KBM-7 (cell line): ENCODE results near the gene SH2D3C.
A peak's percentile ranks its signal among the peaks of the same experiment; 100 is the strongest.

Source experiments
- DNase-seq: peaks from one replicate; pipeline ENCODE4 v3.0.0-alpha.2; 2015
- in situ Hi-C: fragments of 300-500 bp; cut with MboI; formaldehyde crosslinking; loops from 2 replicates; pipeline ENCODE4 v1.14.3; 2020; ENCODE audit warnings: low sequenced_read_pairs, low pct_unique_long_range_greater_than_20kb, mixed read lengths

The SH2D3C gene

DNA sequence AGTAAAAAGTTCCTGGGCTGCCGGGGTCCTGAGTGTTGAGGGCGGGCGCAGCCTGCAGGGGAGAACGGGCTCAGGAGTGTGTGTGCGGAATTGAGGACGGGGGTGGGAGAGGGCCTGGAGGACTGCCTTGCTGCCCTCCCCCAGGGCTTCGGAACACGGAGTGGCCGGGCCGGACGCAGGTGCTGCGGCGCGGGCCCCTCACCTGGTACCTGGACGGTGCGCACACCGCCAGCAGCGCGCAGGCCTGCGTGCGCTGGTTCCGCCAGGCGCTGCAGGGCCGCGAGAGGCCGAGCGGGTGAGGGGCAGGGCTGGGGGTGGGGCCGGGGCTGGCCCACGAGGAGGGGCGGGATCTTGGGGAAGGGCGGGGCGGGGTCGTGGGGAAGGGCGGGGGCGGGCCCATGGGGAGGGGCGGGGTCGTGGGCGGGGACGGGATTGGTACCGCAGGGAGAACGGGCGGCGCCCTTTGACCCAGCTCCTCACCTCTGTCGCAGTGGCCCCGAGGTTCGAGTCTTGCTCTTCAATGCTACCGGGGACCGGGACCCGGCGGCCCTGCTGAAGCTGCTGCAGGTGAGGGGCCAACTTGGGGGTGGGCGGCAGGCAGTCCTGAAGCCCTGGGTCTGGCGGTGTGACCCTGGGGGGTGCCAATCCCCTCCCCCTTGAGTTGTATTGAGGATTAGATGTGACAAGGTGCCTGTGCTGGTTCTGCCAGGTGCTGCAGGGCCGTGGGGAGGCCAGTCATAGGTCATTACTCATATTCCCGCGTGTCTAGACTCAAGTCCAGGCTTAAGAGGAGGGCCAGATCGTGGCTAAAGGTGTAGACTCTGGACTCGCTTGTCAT, 31.3 kb upstream of the SH2D3C start:
- in situ Hi-C loops, result no loop called here
- DNase-seq, result no peak

DNA sequence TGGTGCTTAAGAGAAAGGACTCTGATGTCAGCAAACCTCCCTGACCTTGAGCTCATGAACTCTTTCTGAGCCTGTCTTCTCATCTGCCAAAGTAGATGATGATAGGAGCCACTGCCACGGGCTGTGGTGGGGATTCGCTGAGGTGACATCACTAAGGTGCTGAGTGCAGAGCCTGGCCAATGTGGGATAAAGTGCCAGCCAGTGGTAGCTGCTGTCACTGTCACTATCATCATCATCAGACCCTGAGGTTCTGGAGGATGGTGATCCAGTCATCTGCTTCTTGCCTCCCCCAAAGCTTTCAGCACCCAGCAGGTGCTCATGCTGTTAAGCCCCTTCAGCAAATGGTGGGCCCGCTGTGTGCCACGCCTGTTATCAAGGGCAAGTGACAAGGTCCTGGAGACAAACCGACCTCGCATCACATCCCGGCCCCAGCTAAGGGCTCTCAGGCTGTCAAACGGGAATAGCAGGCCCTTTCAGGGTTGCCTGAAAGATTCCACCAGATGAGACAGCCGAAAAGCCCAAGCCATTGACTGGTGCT, 30.6 kb upstream of the SH2D3C start:
- no peak for DNase-seq
- in situ Hi-C loops, result no loop called here

DNA sequence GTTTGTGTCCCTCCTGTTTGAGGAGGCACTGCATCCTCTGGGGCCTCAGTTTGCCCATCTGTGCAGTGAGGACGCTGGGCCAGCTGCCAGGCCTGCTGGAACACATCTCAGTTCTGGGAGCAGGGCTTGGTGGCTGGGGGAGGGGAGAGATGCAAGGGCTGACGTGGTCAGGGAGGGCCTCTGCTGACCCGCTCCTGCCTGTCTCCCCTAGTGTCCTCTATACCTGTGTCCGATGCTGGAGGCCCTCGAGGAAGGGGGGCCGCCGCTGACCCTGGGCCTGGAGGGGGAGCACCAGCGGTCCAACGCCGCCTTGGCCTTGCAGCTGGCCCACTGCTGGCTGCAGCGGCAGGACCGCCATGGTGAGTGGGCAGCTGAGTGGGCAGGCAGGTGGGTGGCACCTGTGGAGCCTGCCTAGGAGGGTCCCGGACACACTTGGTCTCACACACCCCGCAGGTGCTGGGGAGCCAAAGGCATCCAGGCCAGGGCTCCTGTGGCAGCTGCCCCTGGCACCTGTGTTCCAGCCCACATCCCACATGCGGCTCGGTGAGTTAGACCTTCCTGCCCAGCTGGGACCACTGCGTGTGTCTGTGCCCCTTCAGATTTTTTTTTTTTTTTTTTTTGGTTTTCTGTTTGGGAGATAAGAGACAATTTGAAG, 30.0 kb upstream of the SH2D3C start:
- DNase-seq, result no peak
- in situ Hi-C loops, result no loop called here

DNA sequence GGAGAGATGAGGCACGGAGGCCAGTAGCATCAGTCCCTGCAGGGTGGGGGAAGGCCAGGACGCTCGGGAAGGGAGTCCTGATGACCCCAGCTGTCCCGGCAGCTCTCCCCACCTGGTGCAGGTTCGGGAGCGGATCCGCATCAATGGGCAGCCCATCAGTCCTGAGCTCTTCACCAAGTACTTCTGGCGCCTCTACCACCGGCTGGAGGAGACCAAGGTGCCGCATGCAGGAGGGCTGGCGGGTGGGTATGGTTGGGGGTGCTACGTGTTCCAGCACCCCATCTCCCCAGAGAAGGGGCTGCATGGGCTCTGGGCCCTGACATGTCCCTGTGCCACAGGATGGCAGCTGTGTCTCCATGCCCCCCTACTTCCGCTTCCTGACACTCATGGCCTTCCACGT, 28.4 kb upstream of the SH2D3C start:
- in situ Hi-C loops, result no loop called here
- no peak for DNase-seq

DNA sequence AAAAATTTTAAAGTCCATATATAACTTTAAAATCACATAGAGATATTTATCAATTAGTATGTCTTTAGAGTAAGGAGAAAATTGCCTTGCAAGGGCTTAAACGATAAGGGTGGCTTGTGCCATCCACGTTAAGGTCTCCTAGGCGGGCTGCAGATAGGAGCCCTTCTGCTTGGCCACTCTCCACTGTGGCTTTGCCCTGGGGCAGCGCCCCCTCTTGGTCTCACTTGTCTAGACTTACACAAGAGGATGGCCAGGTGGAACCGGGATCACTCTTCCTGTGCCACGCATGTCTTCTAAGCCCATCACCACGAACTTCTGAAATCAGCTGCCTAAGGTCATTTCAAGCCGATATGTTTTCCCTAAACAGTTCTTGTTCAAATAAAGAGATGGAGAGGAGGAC, 27.2 kb upstream of the SH2D3C start:
- in situ Hi-C loops, result no loop called here
- peak; percentile 58 for DNase-seq

DNA sequence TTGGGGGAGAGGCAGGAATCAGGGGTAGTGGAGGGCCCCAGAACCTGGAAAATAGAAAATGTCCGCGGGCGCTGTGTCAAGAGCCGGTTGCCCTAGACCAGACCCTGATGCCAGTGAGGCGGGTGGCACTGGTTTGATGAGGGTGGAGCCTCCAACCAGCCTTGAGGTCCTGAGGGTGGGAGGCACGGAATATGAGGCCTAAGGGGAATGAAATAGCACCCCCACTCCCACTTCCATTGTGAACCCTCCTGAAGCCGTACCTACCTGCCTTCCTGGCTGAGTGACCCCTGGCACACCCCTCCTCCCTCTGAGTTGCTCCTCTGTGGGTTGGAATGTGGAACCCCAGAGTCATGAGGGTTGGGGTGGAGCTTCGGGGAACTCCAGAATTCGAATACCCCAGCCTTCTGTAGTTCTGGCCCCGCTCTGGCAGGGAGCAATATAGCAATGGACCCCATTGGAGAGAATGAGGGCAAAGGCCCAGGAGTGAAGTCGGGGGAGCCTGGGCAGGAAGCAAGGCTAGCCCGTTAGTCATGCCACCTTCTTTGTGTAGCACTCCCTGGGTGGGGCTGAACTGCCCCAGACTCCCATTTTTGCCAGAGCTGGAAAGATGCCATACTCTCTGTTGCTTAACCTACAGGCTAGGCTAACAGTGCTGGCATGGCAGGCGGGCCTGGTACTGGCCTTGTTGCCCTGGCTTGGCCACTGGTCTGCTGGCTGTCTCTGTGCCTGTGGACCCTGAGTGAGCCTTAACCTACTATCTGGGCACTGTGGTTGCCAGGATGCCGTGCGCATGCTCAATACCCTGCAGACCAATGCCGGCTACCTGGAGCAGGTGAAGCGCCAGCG, 25.3 kb upstream of the SH2D3C start:
- DNase-seq, result no peak
- in situ Hi-C loops, result no loop called here

DNA sequence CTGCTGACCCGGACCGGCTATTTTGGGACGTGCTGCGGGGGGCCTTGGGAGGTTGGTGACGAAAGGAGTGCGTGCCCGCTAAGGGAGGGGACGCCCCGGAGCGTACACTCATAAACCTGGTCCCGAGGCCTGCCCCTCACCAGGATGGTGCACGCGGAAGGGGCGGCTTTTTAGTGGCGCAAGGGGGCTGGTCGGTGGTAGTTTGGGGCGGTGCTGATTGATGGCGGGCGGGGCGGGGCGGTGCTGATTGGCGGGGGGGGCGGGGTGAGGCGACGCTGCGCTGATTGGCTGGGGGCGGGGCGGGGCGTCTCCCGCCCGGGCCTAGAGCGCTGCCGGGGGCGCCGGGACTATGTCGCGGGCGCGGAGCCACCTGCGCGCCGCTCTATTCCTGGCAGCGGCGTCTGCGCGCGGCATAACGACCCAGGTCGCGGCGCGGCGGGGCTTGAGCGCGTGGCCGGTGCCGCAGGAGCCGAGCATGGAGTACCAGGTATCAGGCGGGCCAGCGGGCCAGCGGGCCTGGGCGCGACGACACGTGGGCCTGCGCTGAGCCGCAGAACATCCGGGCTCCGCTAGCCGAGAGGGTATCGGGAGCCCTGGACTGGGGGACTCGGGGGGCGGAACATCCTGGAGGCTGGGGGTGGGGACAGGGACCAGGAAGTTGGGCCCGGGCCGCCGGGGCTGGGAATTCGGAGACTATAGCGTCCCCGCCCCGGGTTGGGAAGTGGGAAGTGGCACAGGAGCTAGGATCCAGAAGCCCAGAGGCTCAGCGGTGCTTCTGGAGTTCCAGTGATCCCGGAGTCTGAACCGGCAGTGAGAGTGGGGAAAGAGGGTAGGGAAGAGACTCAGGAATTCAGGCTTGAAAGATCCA, 24.3 kb upstream of the SH2D3C start, which contains the start of gene FPGS:
TSS of gene FPGS (plus strand) at position 307 of the 868 bp plus-strand sequence. CDS start at position 350, 43 bp downstream.
- DNase-seq, result peak; percentile 84
- in situ Hi-C loops, result no loop called here

DNA sequence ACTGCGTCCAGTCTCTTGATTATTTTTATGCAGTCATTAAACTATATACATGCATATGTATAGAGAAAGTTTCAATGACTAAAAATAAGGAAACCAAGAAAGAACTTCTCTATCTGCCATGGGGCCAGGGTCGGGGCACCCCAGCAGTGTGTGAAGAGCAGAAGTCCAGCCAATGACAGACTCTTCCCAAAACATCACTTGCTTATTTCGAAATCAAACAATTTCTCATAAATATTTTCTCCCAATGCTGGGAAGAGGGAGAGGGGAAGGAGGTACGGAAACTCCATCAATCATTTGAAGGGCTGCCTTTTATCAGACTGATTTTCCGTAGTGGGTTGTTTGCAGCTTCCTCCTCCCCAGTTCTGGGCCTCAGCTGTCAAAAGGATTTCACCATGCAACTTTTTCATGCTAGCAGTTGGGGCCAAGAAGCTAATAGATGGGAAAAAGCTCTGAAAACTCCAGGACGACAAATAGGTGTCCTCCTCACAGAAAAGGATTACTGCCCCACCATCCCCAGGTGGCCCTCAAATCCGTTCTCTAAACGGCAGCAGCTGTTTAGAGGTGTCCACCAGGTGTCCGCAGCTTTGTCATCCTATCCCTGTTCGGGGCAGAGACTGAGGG, 23.6 kb upstream of the SH2D3C start:
- in situ Hi-C loops, result no loop called here
- no peak for DNase-seq

DNA sequence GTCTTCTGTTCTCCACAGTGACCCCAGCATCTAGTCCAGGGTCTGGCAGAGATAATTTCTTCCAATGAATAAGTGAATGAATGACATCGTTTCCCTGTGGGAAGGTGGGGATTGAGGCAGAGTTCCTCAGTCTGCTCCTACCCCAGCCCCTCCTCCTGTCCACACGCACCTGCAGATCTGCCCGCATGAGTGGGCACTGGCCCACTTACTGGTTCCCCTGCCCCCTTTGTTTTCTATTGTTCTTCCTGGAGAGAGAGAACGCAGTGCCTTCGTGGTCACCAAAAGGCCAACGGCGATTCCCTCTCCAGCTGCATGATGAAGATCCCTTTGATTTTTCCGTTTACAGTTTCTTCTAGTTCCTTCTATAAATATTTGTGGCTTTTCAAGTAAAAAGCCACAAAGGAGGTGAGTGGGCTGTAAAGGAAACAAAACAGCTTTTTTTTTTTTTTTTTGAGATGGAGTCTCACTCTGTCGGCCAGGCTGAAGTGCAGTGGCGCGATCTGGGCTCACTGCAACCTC, 18.4 kb upstream of the SH2D3C start:
- in situ Hi-C loops, result no loop called here
- peak; percentile 94 for DNase-seq

DNA sequence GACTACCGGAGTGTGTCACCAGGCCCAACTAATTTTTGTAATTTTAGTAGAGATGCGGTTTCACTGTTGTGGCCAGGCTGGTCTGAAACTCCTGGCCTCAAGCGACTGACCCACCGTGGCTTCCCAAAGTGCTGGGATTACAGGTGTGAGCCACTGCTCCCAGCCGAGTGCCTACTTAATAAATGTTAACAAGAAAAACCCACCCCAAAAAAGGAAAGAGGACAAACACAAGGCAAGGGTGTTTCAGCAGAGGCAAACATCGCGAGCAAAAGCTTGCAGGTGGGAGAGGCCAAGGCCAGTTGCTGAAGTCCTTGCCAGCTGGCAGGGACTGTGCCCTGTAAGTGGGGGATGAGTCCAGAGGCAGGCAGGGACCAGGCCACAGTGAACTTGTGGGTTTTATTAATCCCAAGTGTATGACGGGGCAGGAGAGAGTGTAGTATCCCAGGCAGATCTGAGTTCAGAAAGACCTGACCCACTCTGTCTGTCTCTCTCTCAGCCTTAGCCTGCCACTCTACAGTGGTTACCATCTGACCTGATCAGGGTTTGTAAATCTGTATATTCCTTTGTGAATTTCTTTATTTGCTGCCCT, 17.9 kb upstream of the SH2D3C start:
- in situ Hi-C loops, result no loop called here
- DNase-seq, result no peak

DNA sequence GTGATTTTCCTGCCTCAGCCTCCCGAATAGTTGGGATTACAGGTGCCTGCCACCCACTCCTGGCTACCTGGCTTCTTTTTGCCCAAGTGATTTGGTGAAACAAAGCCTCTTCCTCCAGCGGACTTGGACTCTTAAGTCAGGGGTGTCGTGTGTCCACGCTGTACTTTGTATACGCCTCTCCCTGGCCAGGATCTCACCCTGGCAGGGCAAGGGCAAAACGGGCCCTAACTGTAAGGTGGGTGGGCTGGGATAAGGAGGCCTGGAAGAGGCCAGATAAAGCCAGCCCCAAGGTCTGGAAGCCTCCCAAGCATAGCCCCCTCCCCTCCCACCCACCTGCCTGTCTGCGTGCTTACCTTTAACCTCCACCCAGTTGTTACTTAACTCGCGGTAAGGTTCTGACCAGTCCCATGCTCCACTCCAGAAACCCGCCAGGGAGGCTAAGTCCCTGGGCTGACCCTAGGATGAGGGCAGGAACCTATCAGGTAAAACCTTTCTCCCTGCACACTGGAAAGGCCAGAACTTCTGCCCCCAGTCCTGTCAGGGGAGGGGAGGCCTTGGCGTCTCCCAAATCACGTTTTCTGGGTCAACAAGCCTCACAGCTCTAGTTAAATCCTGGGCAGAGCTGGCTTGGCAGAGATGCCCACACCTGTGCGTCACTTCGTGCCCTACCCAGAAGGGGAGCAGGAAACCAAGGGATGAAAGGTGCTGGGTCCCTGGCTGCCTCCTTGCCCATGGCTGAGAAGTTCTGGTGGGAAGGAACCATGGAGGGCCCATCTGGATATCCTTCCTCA, 15.7 kb upstream of the SH2D3C start:
- DNase-seq, result no peak
- in situ Hi-C loops, result no loop called here

DNA sequence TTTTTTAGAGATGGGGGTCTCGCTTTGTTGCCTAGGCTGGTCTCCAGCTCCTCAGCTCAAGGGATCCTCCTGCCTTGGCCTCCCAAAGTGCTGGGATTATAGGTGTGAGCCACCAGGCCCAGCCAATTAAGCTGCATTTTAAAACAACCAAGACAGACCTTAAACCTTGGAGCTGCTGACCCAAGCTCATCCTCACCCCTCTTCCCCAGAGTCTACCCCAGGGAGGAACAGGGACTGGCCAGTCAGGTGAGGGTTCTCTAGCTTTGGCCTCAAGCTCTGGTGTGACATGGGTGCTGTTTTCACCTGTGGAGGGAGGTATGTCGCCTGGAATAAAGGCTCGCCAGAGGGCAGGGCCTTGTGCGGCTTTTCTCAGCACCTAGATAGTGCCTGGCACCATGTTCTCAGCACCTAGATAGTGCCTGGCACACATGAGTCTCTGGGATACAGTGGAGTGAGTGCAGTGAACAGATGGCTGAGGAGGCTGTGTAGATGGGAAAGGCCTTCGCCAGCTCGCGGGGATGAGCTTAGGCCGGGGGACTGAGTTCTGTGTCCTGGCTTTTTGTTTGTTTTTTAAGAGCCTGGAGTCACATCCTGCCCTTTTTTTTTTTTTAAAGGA, 14.7 kb upstream of the SH2D3C start:
- in situ Hi-C loops, result no loop called here
- no peak for DNase-seq

DNA sequence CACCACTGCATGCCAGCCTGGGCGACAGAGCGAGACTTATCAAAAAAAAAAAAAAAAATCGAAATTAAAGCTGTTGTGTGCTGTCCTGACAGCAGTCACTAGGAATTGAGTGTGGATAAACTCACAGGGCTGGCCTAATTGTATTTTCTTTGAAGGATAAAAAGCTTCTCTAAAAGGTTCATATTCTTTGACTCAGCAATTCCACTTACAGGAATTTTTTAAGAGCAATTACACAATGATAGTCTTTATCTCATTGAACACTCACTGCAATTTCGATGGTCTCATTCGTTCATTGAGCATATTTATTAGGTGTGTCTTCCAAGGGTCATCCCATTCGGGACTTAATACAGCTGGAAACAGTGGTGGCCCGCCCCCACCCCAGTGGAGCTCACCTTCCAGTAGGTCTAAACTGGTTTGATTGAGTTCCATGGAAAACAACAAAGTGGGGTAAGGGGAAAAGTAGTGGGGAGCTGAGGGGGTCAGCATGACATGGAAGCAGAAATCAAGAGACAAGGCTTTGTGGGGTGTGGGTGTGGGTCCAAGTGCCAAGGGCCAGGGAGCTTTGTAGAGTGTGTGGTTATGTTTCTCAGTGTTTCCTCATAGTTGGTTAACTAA, 14.1 kb upstream of the SH2D3C start:
- in situ Hi-C loops, result no loop called here
- no peak for DNase-seq

DNA sequence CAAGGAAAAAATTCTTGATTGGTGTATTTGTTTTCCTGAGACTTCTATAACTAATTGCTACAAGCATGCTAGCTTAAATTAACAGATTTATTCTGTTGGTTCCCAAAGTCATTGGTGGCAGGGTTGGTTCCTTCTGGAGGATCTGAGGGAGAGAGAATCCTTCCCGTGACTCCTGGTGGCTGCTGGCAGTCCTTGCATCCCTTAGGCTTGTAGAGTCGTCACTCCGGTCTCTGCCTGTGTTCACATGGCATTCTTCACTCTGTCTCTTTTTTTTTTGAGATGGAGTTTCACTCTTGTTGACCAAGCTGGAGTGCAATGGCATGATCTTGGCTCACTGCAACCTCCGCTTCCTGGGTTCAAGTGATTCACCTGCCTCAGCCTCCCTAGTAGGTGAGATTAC, 12.6 kb upstream of the SH2D3C start:
- DNase-seq, result no peak
- in situ Hi-C loops, result no loop called here

DNA sequence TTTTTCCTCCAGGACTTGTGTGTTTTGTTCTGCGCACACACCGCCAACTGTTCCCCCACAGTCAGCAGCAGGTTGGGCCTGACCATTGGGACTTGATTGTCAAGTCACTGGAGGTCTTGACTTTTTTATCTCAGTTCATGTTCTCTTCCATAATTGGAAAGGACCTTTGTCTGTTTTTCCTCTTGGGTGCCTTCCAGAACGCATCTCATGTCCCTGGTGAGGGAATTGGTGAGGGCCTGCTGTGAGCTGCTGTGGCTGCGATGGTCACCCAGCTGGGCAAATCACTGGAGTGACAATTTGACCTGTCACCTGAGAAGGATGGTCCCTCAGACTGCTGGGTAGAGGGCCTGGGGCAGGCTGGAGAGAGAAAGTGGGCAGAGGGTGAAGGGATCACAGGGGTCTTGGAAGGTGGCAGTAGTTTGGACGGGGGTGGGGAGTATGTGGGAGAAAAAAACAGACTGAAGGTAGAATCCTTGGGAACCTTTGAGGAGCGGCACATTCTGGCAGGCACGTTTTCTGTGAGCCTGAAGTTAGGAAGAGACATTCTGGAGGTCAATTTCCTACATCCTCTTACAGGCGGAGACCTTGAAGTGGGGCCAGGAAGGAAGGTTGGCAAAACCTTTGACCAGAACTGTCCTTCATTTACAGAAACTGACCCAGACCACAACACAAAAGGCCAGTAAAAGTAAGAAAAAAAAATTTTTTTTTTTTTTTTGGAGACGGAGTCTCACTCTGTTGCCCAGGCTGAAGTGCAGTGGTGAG, 11.8 kb upstream of the SH2D3C start:
- DNase-seq, result no peak
- in situ Hi-C loops, result no loop called here

DNA sequence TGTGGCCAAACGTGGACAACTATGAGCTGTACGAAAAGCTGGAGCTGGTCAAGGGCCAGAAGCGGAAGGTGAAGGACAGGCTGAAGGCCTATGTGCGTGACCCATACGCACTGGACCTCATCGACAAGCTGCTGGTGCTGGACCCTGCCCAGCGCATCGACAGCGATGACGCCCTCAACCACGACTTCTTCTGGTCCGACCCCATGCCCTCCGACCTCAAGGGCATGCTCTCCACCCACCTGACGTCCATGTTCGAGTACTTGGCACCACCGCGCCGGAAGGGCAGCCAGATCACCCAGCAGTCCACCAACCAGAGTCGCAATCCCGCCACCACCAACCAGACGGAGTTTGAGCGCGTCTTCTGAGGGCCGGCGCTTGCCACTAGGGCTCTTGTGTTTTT, 10.7 kb upstream of the SH2D3C start:
- DNase-seq, result no peak
- in situ Hi-C loops, result no loop called here
